ENCODE data around the gene PPM1A. TPM values are rescaled to one million over a fixed set of nuclear protein-coding genes. Genes with fewer than 3 reads are reported as not detected.

The PPM1A gene
- polyA plus RNA-seq, 3 donors: 18.4 to 34.1 (median 21.5) TPM

DNA sequence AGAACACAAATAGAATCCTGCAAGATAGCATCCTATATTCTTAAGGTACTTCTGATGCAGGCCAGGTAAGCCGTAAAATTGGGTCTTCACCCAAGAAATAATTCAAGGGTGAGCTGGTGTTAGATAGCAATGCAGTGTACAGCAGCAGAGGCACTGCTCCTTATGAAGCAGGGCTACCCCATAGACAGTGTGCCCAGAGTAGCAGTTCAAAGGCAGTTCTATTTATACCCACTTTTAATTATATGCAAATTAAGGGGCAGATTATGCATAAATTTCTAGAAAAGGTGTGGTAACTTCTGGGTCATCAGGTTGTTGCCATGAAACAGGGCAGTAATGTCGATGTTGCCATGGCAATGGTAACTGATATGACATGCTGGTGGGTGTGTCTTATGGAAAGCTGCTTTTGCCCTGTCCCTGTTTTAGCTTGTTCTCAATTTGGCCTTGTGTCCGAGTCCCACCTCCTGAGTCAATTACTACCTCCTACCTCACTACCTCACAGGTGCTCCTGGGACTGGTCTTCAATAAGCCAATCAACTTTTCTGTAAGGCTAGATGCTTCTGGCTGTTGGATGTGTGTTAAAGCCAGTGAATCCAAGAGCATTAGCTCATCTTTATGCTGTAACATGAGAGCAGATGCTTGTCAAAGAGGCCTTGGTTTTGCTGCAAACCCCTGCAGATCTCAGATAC is 61.0 kb downstream of the PPM1A start:
- intact Hi-C loops (cut with micrococcal nuclease): no loop called here
- H3K4me1 ChIP-seq (ENCODE audit: control insufficient read depth in 1 of 2, insufficient read depth in 2 of 2, low read length in 2 of 2): no peaks in the 10 kb centered on the region
- DNase-seq: no peak
- WGBS (ENCODE audit: insufficient coverage): no CpG with 5 or more reads among the region's 3 CpGs
- no peaks in the 10 kb centered on the region for H4K20me1 ChIP-seq (ENCODE audit: insufficient read depth, low read length)
- no peak overlapping the region for H3K4me2 ChIP-seq (replicated peaks; ENCODE audit: extremely low read depth, low read length, poor library complexity, severe bottlenecking)
- H3K27ac ChIP-seq (ENCODE audit: low read depth in 1 of 2, low read length in 2 of 2): no peak overlapping the region
- H3K9me3 ChIP-seq (replicated peaks in 1 of 2; ENCODE audit: control insufficient read depth in 1 of 2, insufficient read depth in 1 of 2, low read length in 2 of 2): peaks cover 0 to 3% of the 10 kb centered on the region in 2 donors
- Mint-ChIP-seq H3K9me3 (peaks cover 0 to 6% (median 2%) of the 10 kb centered on the region in 7 donors), H3K4me1 (peaks cover 4% of the 10 kb centered on the region), H3K4me3 (no peak overlapping the region), H3K27me3 (ENCODE audit: low read depth in 3 of 3) (peaks cover 4 to 8% (median 6%) of the 10 kb centered on the region in 3 donors), H3K36me3 (no peaks in the 10 kb centered on the region), H3K27ac (no peak overlapping the region)
- no peak overlapping the region for H3K4me3 ChIP-seq (replicated peaks in 1 of 3; ENCODE audit: low read depth in 2 of 3, low read length in 3 of 3)
- TF ChIP-seq, protein P1, sequence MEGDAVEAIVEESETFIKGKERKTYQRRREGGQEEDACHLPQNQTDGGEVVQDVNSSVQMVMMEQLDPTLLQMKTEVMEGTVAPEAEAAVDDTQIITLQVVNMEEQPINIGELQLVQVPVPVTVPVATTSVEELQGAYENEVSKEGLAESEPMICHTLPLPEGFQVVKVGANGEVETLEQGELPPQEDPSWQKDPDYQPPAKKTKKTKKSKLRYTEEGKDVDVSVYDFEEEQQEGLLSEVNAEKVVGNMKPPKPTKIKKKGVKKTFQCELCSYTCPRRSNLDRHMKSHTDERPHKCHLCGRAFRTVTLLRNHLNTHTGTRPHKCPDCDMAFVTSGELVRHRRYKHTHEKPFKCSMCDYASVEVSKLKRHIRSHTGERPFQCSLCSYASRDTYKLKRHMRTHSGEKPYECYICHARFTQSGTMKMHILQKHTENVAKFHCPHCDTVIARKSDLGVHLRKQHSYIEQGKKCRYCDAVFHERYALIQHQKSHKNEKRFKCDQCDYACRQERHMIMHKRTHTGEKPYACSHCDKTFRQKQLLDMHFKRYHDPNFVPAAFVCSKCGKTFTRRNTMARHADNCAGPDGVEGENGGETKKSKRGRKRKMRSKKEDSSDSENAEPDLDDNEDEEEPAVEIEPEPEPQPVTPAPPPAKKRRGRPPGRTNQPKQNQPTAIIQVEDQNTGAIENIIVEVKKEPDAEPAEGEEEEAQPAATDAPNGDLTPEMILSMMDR (IDR thresholded peaks at IDR 0.05): no peak
- H3K27me3 ChIP-seq (ENCODE audit: control insufficient read depth in 2 of 2, insufficient read depth in 2 of 2, low read length in 2 of 2): peaks cover 3 to 6% of the 10 kb centered on the region in 2 donors
- H2AFZ ChIP-seq (ENCODE audit: insufficient read depth, low read depth, low read length, poor library complexity, severe bottlenecking): no peak overlapping the region
- no peaks in the 10 kb centered on the region for H3K79me2 ChIP-seq (ENCODE audit: insufficient read depth, low read length)
- H3K9ac ChIP-seq (ENCODE audit: insufficient read depth, low read length, poor library complexity, severe bottlenecking): no peak overlapping the region
- H3K36me3 ChIP-seq (replicated peaks in 1 of 2; ENCODE audit: control insufficient read depth in 1 of 2, insufficient read depth in 2 of 2, low read length in 2 of 2): no peaks in the 10 kb centered on the region

DNA sequence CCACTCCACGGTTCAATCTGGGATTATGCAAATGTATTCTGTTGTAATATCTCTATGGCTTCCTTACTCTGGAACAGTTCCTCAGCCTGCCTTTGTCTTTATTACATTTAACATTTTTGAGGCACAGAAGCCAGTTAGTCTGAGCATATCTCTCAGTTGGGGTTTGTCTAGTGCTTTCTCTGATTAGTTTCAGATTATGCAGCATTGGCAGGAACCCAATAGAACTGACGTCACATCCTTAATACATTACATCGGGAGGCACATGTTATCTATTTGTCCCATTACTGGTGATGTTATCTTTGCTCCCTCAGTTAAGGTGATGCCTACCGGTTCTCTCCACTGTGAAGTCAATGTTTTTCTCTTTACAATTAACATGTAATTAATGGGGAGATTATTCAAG is 62.4 kb downstream of the PPM1A start:
- Histone ChIP-seq H2AFZ (ENCODE audit: insufficient read depth, low read depth, low read length, poor library complexity, severe bottlenecking) (no peak overlapping the region), H3K4me1 (ENCODE audit: control insufficient read depth in 1 of 2, insufficient read depth in 2 of 2, low read length in 2 of 2) (no peaks in the 10 kb centered on the region), H3K27me3 (ENCODE audit: control insufficient read depth in 2 of 2, insufficient read depth in 2 of 2, low read length in 2 of 2) (peaks cover 3 to 6% of the 10 kb centered on the region in 2 donors), H3K36me3 (replicated peaks in 1 of 2; ENCODE audit: control insufficient read depth in 1 of 2, insufficient read depth in 2 of 2, low read length in 2 of 2) (no peaks in the 10 kb centered on the region), H3K79me2 (ENCODE audit: insufficient read depth, low read length) (no peaks in the 10 kb centered on the region), H3K27ac (ENCODE audit: low read depth in 1 of 2, low read length in 2 of 2) (no peak overlapping the region), H4K20me1 (ENCODE audit: insufficient read depth, low read length) (no peaks in the 10 kb centered on the region), H3K4me3 (replicated peaks in 1 of 3; ENCODE audit: low read depth in 2 of 3, low read length in 3 of 3) (no peak overlapping the region), H3K9ac (ENCODE audit: insufficient read depth, low read length, poor library complexity, severe bottlenecking) (no peak overlapping the region), H3K9me3 (replicated peaks in 1 of 2; ENCODE audit: control insufficient read depth in 1 of 2, insufficient read depth in 1 of 2, low read length in 2 of 2) (peaks cover 0 to under 1% of the 10 kb centered on the region in 2 donors), H3K4me2 (replicated peaks; ENCODE audit: extremely low read depth, low read length, poor library complexity, severe bottlenecking) (no peak overlapping the region)
- no CpG with 5 or more reads among the region's 4 CpGs for WGBS (ENCODE audit: insufficient coverage)
- intact Hi-C loops (cut with micrococcal nuclease): no loop called here
- Mint-ChIP-seq H3K9me3 (peaks cover 0 to 2% (median 0%) of the 10 kb centered on the region in 7 donors), H3K4me3 (no peak overlapping the region), H3K36me3 (no peaks in the 10 kb centered on the region), H3K27ac (no peak overlapping the region), H3K4me1 (peaks cover 4% of the 10 kb centered on the region), H3K27me3 (ENCODE audit: low read depth in 3 of 3) (peaks cover 3 to 10% (median 4%) of the 10 kb centered on the region in 3 donors)
- DNase-seq: no peak
- TF ChIP-seq, protein P1 (IDR thresholded peaks at IDR 0.05): no peak

Measured in CD14-positive monocyte (primary cell).